NT2/D1 (cell line): Measurements from ENCODE around the gene EXOC3L2.

Experiments used
- SUZ12 ChIP-seq: IDR thresholded peaks from 2 replicates; pipeline ENCODE4 v1.6.1; 2011; ENCODE audit not compliant: insufficient read length, insufficient read depth; ENCODE audit errors: extremely low read depth
- YY1 ChIP-seq: IDR thresholded peaks from 2 replicates; pipeline ENCODE4 v1.6.1; 2011; ENCODE audit not compliant: insufficient read length, insufficient read depth
- ZNF274 ChIP-seq: IDR thresholded peaks from 2 replicates; pipeline ENCODE4 v1.6.1; 2011; ENCODE audit warnings: mild to moderate bottlenecking, low read depth, low read length

- no peak for TF ChIP-seq YY1
- no peak for TF ChIP-seq ZNF274
- no peak for TF ChIP-seq SUZ12
Observed at GRCh38 chr19:45271735-45272108, 26.5 kb upstream of the EXOC3L2 start.
